DOHH2 (cell line): ENCODE measurements around the gene SPINK8.

ENCODE experiments used
- H3F3A ChIP-seq: fragments of 200-600 bp; sonication (generic), shearing (Covaris generic); 2 replicates; pipeline ENCODE4 v1.6.0; 2016; ENCODE audit warnings: antibody characterized with exemption, mild to moderate bottlenecking; ENCODE audit not compliant: control insufficient read depth, insufficient read depth
- H3K27ac ChIP-seq: fragments of 200-600 bp; sonication (generic); 2 replicates; pipeline ENCODE4 v1.5.1; 2014; ENCODE audit warnings: low read depth, mild to moderate bottlenecking, low read length, moderate library complexity
- H3K27me3 ChIP-seq: fragments of 200-600 bp; sonication (generic); 2 replicates; pipeline ENCODE4 v1.6.1; 2014; ENCODE audit warnings: mild to moderate bottlenecking, low read length, mixed read lengths; ENCODE audit not compliant: control insufficient read depth
- H3K36me3 ChIP-seq: fragments of 200-600 bp; sonication (generic); 2 replicates; pipeline ENCODE4 v1.6.1; 2014; ENCODE audit warnings: mild to moderate bottlenecking, low read length, moderate library complexity, mixed read lengths; ENCODE audit not compliant: control insufficient read depth
- H3K4me1 ChIP-seq: fragments of 200-600 bp; sonication (generic); 2 replicates; pipeline ENCODE4 v1.6.1; 2014; ENCODE audit warnings: mild to moderate bottlenecking, low read length, mixed read lengths; ENCODE audit not compliant: control insufficient read depth
- H3K4me2 ChIP-seq: fragments of 200-600 bp; sonication (generic); 2 replicates; pipeline ENCODE4 v1.6.0; 2014; ENCODE audit warnings: mild to moderate bottlenecking, low read length, moderate library complexity
- H3K4me3 ChIP-seq: fragments of 200-600 bp; sonication (generic); 2 replicates; pipeline ENCODE4 v1.5.1; 2014; ENCODE audit warnings: mild to moderate bottlenecking, low read length, mixed read lengths
- H3K79me2 ChIP-seq: fragments of 200-600 bp; sonication (generic); 2 replicates; pipeline ENCODE4 v1.6.1; 2014; ENCODE audit warnings: mild to moderate bottlenecking, low read length, mixed read lengths; ENCODE audit not compliant: control insufficient read depth
- H3K9me2 ChIP-seq: fragments of 200-600 bp; sonication (generic); replicated peaks from 2 replicates; pipeline ENCODE4 v1.6.1; 2014; ENCODE audit warnings: mild to moderate bottlenecking, low read length, mixed read lengths; ENCODE audit not compliant: control insufficient read depth
- H3K9me3 ChIP-seq: fragments of 200-600 bp; sonication (generic); 2 replicates; pipeline ENCODE4 v1.6.1; 2014; ENCODE audit warnings: antibody characterized with exemption, low read length, mixed read lengths; ENCODE audit not compliant: control insufficient read depth, insufficient read depth
- H4K20me1 ChIP-seq: fragments of 200-600 bp; sonication (generic); 2 replicates; pipeline ENCODE4 v1.6.0; 2014; ENCODE audit warnings: low read depth, mild to moderate bottlenecking, antibody characterized with exemption, low read length, moderate library complexity; ENCODE audit not compliant: control insufficient read depth, insufficient read depth
- EZH2phosphoT487 ChIP-seq: fragments of 200-600 bp; sonication (generic); IDR thresholded peaks from 2 replicates; pipeline ENCODE4 v1.6.1; 2017; ENCODE audit warnings: borderline replicate concordance, mild to moderate bottlenecking, antibody characterized with exemption, low read length, moderate library complexity, mixed read lengths
- TF ChIP-seq, protein P1 (sequence below): fragments of 200-600 bp; sonication (generic); IDR thresholded peaks from one replicate; pipeline ENCODE4 v1.5.1; 2014; ENCODE audit warnings: antibody characterized with exemption, mild to moderate bottlenecking, low read depth, low read length; ENCODE audit not compliant: poor library complexity, severe bottlenecking

The SPINK8 gene

DNA sequence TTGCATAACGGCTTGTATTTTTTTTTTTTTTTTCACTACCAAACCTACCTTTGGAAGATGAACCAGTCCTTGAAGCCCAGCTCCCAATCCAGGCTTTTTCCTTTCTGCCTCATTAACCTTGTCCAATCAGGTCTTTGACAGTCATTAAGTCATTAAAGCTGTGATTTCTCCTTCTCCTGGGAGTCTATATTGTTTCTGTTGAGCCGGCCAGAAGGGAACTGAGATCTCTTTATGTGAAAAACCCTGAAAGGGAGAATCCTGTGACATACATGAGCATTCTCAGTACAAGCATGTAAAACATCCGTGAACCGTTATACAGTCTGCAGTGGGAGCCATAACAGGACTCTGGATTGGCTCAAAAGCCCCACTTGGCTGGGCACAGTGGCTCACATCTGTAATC is 52.6 kb downstream of the SPINK8 start:
- Histone ChIP-seq H3K9me3 (no peaks in the 10 kb centered on the region), H3K27me3 (no peaks in the 10 kb centered on the region), H3K79me2 (no peaks in the 10 kb centered on the region), H3K9me2 (no peaks in the 10 kb centered on the region), H3K36me3 (no peaks in the 10 kb centered on the region), H3K4me3 (no peak overlapping the region), H3K4me2 (no peak overlapping the region), H3F3A (no peaks in the 10 kb centered on the region), H3K27ac (no peak overlapping the region), H3K4me1 (no peaks in the 10 kb centered on the region), H4K20me1 (no peaks in the 10 kb centered on the region)
- TF ChIP-seq, protein P1, sequence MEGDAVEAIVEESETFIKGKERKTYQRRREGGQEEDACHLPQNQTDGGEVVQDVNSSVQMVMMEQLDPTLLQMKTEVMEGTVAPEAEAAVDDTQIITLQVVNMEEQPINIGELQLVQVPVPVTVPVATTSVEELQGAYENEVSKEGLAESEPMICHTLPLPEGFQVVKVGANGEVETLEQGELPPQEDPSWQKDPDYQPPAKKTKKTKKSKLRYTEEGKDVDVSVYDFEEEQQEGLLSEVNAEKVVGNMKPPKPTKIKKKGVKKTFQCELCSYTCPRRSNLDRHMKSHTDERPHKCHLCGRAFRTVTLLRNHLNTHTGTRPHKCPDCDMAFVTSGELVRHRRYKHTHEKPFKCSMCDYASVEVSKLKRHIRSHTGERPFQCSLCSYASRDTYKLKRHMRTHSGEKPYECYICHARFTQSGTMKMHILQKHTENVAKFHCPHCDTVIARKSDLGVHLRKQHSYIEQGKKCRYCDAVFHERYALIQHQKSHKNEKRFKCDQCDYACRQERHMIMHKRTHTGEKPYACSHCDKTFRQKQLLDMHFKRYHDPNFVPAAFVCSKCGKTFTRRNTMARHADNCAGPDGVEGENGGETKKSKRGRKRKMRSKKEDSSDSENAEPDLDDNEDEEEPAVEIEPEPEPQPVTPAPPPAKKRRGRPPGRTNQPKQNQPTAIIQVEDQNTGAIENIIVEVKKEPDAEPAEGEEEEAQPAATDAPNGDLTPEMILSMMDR: no peak
- no peak for TF ChIP-seq EZH2phosphoT487

DNA sequence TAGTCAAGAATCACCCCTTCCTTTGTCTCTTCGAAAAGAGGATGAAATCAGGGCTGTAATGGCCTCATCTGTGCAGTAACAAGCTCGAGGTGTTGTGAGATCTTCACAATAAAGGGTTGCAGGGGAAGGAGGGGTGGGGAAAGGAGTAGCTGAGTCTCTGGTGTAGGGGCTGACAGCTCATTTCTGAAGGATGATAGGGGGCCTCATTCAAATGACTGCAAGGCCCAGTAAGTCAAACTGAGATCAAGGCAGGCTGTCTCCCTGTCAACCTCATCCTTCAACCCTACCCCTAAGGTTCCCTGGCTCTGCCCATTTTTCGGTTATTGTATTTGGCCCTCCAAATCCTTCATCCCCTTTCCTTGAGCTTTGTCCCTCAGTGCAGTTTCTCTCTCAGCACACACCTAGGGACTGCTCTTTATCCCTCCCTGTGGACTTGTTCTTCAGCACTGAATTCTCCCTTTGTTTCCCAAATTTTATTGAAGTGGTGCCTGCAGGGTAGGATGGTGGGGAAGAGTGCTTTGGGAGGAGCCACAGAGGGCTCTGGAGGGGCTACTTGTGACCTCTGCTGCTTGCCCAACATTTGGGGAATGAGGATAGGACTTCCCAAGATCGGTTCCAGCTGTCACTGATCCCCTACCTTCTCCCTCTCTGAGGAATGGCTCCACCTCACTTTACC is 54.4 kb downstream of the SPINK8 start:
- no peaks in the 10 kb centered on the region for H4K20me1 ChIP-seq
- H3K79me2 ChIP-seq: no peaks in the 10 kb centered on the region
- H3K4me3 ChIP-seq: no peak overlapping the region
- H3K27ac ChIP-seq: no peak overlapping the region
- no peaks in the 10 kb centered on the region for H3K9me2 ChIP-seq
- no peaks in the 10 kb centered on the region for H3K4me1 ChIP-seq
- no peaks in the 10 kb centered on the region for H3K27me3 ChIP-seq
- no peaks in the 10 kb centered on the region for H3K9me3 ChIP-seq
- H3K4me2 ChIP-seq: no peak overlapping the region
- no peaks in the 10 kb centered on the region for H3K36me3 ChIP-seq
- no peaks in the 10 kb centered on the region for H3F3A ChIP-seq
- TF ChIP-seq EZH2phosphoT487: no peak
- TF ChIP-seq, protein P1: no peak

DNA sequence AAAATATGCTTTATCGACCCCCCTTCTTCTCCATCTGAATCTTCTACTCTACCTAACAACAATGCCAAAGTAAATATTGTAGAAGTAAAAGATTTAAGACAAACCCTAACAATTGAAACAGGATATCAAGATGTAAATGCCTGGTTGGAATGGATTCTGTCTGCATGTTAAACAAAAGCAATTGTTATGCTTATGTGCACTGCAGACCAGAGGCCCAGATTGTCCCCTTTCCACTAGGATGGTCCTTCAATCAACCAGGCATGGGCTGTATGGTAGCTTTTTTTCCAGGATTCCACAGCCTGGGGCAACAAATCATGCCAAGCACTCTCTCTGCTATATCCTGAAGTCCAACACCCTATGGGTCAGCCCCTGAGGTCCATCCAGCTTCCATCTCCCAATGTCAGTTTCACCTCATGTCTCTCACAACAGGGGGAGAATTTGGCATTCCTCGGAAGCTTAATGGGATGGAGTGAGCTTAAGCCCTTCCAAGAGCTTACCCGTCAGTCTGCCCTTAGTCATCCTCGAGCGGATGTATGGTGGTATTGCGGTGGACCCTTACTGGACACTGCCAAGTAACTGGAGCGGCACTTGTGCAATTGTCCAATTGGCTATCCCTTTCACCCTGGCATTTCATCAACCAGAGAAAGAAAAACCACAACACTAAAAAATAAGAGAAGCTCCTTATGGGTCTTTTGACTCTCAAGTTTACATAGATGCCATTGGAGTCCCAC is 56.4 kb downstream of the SPINK8 start:
- Histone ChIP-seq H4K20me1 (no peaks in the 10 kb centered on the region), H3K4me2 (no peak overlapping the region), H3K4me3 (no peak overlapping the region), H3K4me1 (no peaks in the 10 kb centered on the region), H3K9me2 (no peaks in the 10 kb centered on the region), H3K79me2 (no peaks in the 10 kb centered on the region), H3K27me3 (no peaks in the 10 kb centered on the region), H3K36me3 (no peaks in the 10 kb centered on the region), H3K9me3 (no peaks in the 10 kb centered on the region), H3F3A (no peaks in the 10 kb centered on the region), H3K27ac (no peak overlapping the region)
- TF ChIP-seq EZH2phosphoT487: no peak
- TF ChIP-seq, protein P1: no peak
